Fibroblast of lung (primary cell): ENCODE results near the gene MPND. TPM values are rescaled to one million over a fixed set of nuclear protein-coding genes. Genes with fewer than 3 reads are reported as not detected.

ENCODE experiments used
- DNase-seq, 2 donors: peaks; one replicate each; pipeline versions ENCODE4 v3.0.0 to v3.0.0-alpha.2; 2010; ENCODE audit warnings: low read depth in 2 of 2
- H2AFZ ChIP-seq: 2 replicates; pipeline ENCODE4 v1.5.1; 2012; ENCODE audit warnings: low read length, control low read depth, inconsistent platforms
- H3K27ac ChIP-seq: 2 replicates; pipeline ENCODE4 v1.5.1; 2011; ENCODE audit warnings: low read length, control low read depth; ENCODE audit not compliant: insufficient read depth
- H3K27me3 ChIP-seq: 2 replicates; pipeline ENCODE4 v1.5.1; 2011; ENCODE audit warnings: mild to moderate bottlenecking, low read length; ENCODE audit not compliant: control insufficient read depth, insufficient read depth
- H3K36me3 ChIP-seq: 2 replicates; pipeline ENCODE4 v1.5.1; 2011; ENCODE audit warnings: low read length; ENCODE audit not compliant: control insufficient read depth, insufficient read depth
- H3K4me1 ChIP-seq: 2 replicates; pipeline ENCODE4 v1.5.1; 2011; ENCODE audit warnings: low read length; ENCODE audit not compliant: control insufficient read depth, insufficient read depth; ENCODE audit errors: extremely low read depth
- H3K4me2 ChIP-seq: 2 replicates; pipeline ENCODE4 v1.5.1; 2011; ENCODE audit warnings: low read length, control low read depth; ENCODE audit not compliant: insufficient read depth; ENCODE audit errors: extremely low read depth
- H3K4me3 ChIP-seq, 4 experiments: fragments of 200-600 bp in 1 of 4; sonication (generic) in 1 of 4; replicated peaks in 1 of 4; 2 replicates each; pipeline ENCODE4 v1.5.1; 2011 to 2016; ENCODE audit warnings: low read length in 4 of 4, low read depth in 3 of 4, mild to moderate bottlenecking in 3 of 4, control low read depth in 2 of 4, inconsistent platforms in 1 of 4, mixed read lengths in 1 of 4; ENCODE audit not compliant: insufficient read depth in 1 of 4; ENCODE audit errors: control extremely low read depth in 1 of 4
- H3K79me2 ChIP-seq: 2 replicates; pipeline ENCODE4 v1.5.1; 2012; ENCODE audit warnings: mild to moderate bottlenecking, low read length, inconsistent platforms; ENCODE audit not compliant: control insufficient read depth, insufficient read depth
- H3K9ac ChIP-seq: 2 replicates; pipeline ENCODE4 v1.5.1; 2011; ENCODE audit warnings: mild to moderate bottlenecking, low read length, control low read depth; ENCODE audit not compliant: insufficient read depth
- H3K9me3 ChIP-seq: 2 replicates; pipeline ENCODE4 v1.5.1; 2012; ENCODE audit warnings: low read depth, low read length; ENCODE audit not compliant: control insufficient read depth, insufficient read depth
- H4K20me1 ChIP-seq: 2 replicates; pipeline ENCODE4 v1.5.1; 2011; ENCODE audit warnings: low read length; ENCODE audit not compliant: control insufficient read depth, insufficient read depth; ENCODE audit errors: extremely low read depth
- CTCF ChIP-seq, 2 donors: IDR thresholded peaks in 1 of 2; conservative IDR thresholded peaks in 1 of 2; 1 replicate in 1 of 2; 2 replicates in 1 of 2; pipeline ENCODE4 v1.5.1; 2011 to 2012; ENCODE audit warnings: low read length in 2 of 2, control low read depth in 1 of 2, inconsistent platforms in 1 of 2, low read depth in 1 of 2, mild to moderate bottlenecking in 1 of 2
- EZH2 ChIP-seq: IDR thresholded peaks from 2 replicates; pipeline ENCODE4 v1.5.1; 2012; ENCODE audit warnings: low read length, control low read depth, mild to moderate bottlenecking; ENCODE audit errors: missing control alignments
- polyA plus RNA-seq, 2 donors: library from polyadenylated mRNA; depleted of rRNA in 1 of 2; stranded (reverse) in 1 of 2; unstranded in 1 of 2; fragments of >200 nt; gene quantifications; 2 replicates each; pipeline ENCODE4 v1.2.1, GENCODE V29; 2011 to 2012; ENCODE audit warnings: missing spikeins in 1 of 2
- total RNA-seq: library from RNA; depleted of rRNA; stranded (reverse); fragments of >200 nt; gene quantifications from 2 replicates; pipeline ENCODE4 v1.2.1, GENCODE V29; 2014

Gene MPND
- total and polyA plus RNA-seq, 2 donors (not counting 1 experiment from before 2014, with no cell fraction given) = 2.7 to 7.1 TPM

DNA sequence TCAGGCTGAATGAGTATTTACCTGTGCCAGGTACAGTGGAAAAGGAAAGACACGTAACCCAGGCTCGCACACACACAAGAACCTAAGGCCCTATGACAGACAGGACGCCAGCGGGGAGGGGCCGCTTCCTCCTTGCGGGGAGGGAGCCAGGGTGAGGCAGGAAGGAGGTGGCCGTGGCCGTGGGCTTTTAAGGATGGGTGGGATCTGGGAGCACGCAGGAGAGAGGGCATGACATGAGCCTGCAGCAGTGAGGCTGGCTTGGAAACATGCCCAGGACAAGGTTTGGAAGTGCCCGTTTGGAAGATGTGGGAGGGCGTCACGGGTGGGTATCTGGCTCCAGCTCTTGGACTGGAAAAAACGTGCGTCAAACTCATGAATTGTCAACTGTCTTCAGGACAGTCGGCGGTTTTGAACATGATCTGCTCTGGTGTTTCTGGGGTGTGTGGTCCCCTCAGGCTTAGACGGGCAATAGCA, 36.9 kb downstream of the MPND start:
- DNase-seq = no peak
- H2AFZ ChIP-seq = no peak overlapping the region
- no peak overlapping the region for H3K4me2 ChIP-seq
- H3K27ac ChIP-seq = no peak overlapping the region
- peaks cover 21% of the 10 kb centered on the region for H3K4me1 ChIP-seq
- no peaks in the 10 kb centered on the region for H4K20me1 ChIP-seq
- H3K36me3 ChIP-seq = peaks cover 5% of the 10 kb centered on the region
- peaks cover 83% of the 10 kb centered on the region for H3K79me2 ChIP-seq
- no peaks in the 10 kb centered on the region for H3K9me3 ChIP-seq
- TF ChIP-seq CTCF (conservative IDR thresholded peaks at IDR 0.05 in 1 of 2, IDR thresholded peaks at IDR 0.05 in 1 of 2; ENCODE audit: low read depth in 1 of 2, low read length in 2 of 2) (no peak), EZH2 (no peak)
- H3K9ac ChIP-seq = no peak overlapping the region
- no peaks in the 10 kb centered on the region for H3K27me3 ChIP-seq
- no peak overlapping the region for H3K4me3 ChIP-seq

DNA sequence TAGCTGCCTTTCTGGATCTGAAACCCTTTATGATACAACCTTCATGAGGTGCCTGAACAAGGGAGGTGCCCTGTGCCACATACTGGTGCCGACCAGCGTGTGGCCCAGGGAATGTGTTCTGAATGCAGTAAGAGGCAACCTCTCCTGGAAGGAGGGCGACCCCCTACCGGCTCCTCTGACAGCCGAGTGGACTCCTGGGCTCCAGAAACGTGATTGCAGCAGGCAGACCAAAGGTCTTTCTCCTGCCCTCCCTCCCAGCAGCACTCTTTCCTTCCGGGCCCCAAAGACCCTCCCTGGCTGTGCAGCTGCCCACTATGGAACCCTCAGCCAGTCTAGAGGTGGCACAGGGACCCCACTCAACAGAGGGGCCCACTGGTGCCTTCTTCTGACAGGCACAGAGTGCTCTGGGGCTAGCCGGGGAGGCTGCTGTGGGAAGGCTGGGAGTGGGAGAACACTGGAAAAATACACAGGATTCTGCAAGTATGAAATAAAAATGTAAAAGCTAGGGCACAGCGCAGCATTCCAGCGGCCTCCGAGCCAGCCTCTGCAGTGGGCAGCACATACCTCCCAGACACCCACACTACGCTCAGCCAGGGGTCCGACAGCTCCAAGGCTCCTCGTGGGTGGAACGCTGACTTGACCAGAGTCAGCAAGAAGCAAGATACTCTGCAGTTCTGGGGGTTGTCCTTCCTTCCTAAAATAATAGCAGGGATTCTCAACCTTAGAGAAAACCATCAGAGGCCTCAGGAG, 42.1 kb downstream of the MPND start:
- Histone ChIP-seq H3K27ac (no peak overlapping the region), H3K9me3 (no peaks in the 10 kb centered on the region), H3K79me2 (peaks cover 89% of the 10 kb centered on the region), H3K4me1 (peaks cover 14% of the 10 kb centered on the region), H3K9ac (no peak overlapping the region), H3K27me3 (no peaks in the 10 kb centered on the region), H3K36me3 (peaks cover 7% of the 10 kb centered on the region), H3K4me2 (no peak overlapping the region), H4K20me1 (no peaks in the 10 kb centered on the region), H2AFZ (no peak overlapping the region), H3K4me3 (no peak overlapping the region)
- DNase-seq = peak in 1 of 2 donors; percentile 38
- TF ChIP-seq EZH2 (no peak), CTCF (conservative IDR thresholded peaks at IDR 0.05 in 1 of 2, IDR thresholded peaks at IDR 0.05 in 1 of 2; ENCODE audit: low read depth in 1 of 2, low read length in 2 of 2) (no peak)

DNA sequence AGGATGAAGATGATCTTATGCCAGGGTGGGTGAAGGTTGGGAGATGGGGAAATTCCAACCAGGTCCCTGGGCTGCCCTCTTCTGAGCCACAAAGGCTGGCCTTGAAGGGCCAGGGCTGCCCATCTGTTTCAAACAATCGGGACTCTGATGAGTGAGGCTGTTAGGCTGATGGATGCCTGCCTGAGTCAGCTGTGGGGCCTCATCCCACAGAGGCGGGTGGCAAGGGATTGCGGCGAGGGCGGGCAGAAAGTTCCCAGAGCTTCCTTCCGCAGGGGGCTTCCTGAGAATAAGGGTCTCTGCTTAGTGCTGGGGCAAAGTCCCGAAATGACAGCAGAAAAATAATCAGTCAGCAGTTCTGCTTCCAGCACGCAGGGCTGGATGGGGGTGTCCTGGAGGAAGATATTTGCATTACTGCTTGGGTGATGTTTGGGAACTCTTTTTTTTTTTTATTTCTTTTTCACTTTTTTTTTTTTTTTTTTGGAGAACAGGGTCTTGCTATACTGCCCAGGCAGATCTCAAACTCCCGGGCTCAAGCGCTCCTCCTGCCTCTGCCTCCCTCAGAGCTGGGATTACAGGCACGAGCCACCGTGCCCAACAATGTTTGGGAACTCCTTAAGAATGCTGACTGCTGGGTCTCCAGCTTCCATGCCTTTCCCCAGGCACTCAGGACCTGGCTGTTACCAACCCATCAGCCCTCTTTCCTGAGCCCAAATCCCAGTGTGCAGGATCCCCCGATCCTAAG, 42.9 kb downstream of the MPND start:
- H3K4me1 ChIP-seq = peaks cover 19% of the 10 kb centered on the region
- H3K27me3 ChIP-seq = no peaks in the 10 kb centered on the region
- H2AFZ ChIP-seq = no peak overlapping the region
- no peak overlapping the region for H3K4me2 ChIP-seq
- no peaks in the 10 kb centered on the region for H3K9me3 ChIP-seq
- no peak overlapping the region for H3K27ac ChIP-seq
- TF ChIP-seq EZH2 (no peak), CTCF (conservative IDR thresholded peaks at IDR 0.05 in 1 of 2, IDR thresholded peaks at IDR 0.05 in 1 of 2; ENCODE audit: low read depth in 1 of 2, low read length in 2 of 2) (peak; percentile 13 to 54)
- H3K79me2 ChIP-seq = peaks cover 90% of the 10 kb centered on the region
- no peak for DNase-seq
- H4K20me1 ChIP-seq = no peaks in the 10 kb centered on the region
- H3K36me3 ChIP-seq = peaks cover 7% of the 10 kb centered on the region
- no peak overlapping the region for H3K9ac ChIP-seq
- no peak overlapping the region for H3K4me3 ChIP-seq
